Right lobe of liver (tissue), 6 donors: ENCODE results near the gene DIP2C. TPM values are rescaled to one million over a fixed set of nuclear protein-coding genes. Genes with fewer than 3 reads are reported as not detected.

ENCODE experiments used
- ATAC-seq, 4 donors: fragments of 200-7000 bp; cut with Tn5 transposase; one replicate each; pipeline ENCODE4 v1.9.1; 2020; ENCODE audit warnings: mild to moderate bottlenecking in 4 of 4, moderate library complexity in 4 of 4
- DNase-seq, 3 donors: peaks; one replicate each; pipeline ENCODE4 v3.0.0-alpha.2; 2020
- H3K27ac ChIP-seq, 3 donors: fragments of 200-600 bp; one replicate each; pipeline ENCODE4 v1.8.0; 2022
- H3K27me3 ChIP-seq, 2 donors: fragments of 200-600 bp; one replicate each; pipeline ENCODE4 v1.8.0; 2022
- H3K36me3 ChIP-seq, 4 donors: fragments of 200-600 bp; sonication (generic) in 1 of 4; one replicate each; pipeline versions ENCODE4 v1.5.1 to v1.8.0; 2017 to 2022; ENCODE audit warnings: control low read depth in 1 of 4
- H3K4me1 ChIP-seq, 4 donors: fragments of 200-600 bp; sonication (generic) in 1 of 4; one replicate each; pipeline versions ENCODE4 v1.5.1 to v1.8.0; 2017 to 2022; ENCODE audit warnings: control low read depth in 1 of 4
- H3K4me3 ChIP-seq, 3 donors: fragments of 200-600 bp; one replicate each; pipeline ENCODE4 v1.8.0; 2022
- H3K9me3 ChIP-seq, 4 donors: fragments of 200-600 bp; sonication (generic) in 1 of 4; one replicate each; pipeline versions ENCODE4 v1.5.1 to v1.8.0; 2017 to 2022; ENCODE audit warnings: control low read depth in 1 of 4
- CTCF ChIP-seq, 4 donors: fragments of 200-600 bp in 3 of 4; fragments of 450-650 bp in 1 of 4; IDR thresholded peaks; one replicate each; pipeline versions ENCODE4 v1.5.1 to v1.8.0; 2016 to 2022; ENCODE audit warnings: antibody characterized with exemption in 4 of 4, mild to moderate bottlenecking in 2 of 4
- POLR2A ChIP-seq: fragments of 450-650 bp; IDR thresholded peaks from one replicate; pipeline ENCODE4 v1.6.1; 2017; ENCODE audit warnings: antibody characterized with exemption, mild to moderate bottlenecking
- WGBS: methylation state at CpG from one replicate; pipeline ENCODE4 v1.1.6; 2018; ENCODE audit warnings: low coverage, low lambda C conversion rate; ENCODE audit not compliant: insufficient coverage; ENCODE audit errors: missing lambda C conversion rate; 5-methylcytosine and 5-hydroxymethylcytosine counted together
- intact Hi-C, 2 donors: fragments of 100-400 bp; cut with DNase I; formaldehyde crosslinking; loops; one replicate each; pipeline versions ENCODE4 v1.11.2 to v1.14.1; 2022
- total RNA-seq, 6 experiments: library from RNA; depleted of rRNA in 2 of 6; stranded (reverse); fragments of >200 nt in 2 of 6; fragmentation: NEBNext Ultra II Directional in 3 of 6; extraction: Animal tissue kit (Norgen Biotek cat#: 25700) in 3 of 6; gene quantifications; one replicate each; pipeline versions ENCODE4 v1.1.0 to v1.2.4, GENCODE V29; 2016 to 2023
- donor health status: DM: no; HTN: yes; CAD: no.
- donor health status: DM: no; HTN: no; CAD: no.
- donor health status: DM: no; HTN: no; CAD: no.
- donor health status: DM: no; HTN: yes; CAD: no.
- donor health status: DM: no; HTN: yes; CAD: no.

DIP2C gene
- total RNA-seq, 6 experiments from 2014 or later = 8.0 to 13.5 (median 11.7) TPM

- Histone ChIP-seq H3K4me3 (no peak overlapping the region), H3K27me3 (no peaks in the 10 kb centered on the region), H3K36me3 (no peaks in the 10 kb centered on the region), H3K9me3 (no peaks in the 10 kb centered on the region), H3K4me1 (no peaks in the 10 kb centered on the region), H3K27ac (no peak overlapping the region)
- DNase-seq (no peak), ATAC-seq (no peak)
- TF ChIP-seq POLR2A (no peak), CTCF (IDR thresholded peaks at IDR 0.05) (no peak)
- intact Hi-C loops = no loop called here
- 92% methylated on average over 11 of the region's 17 CpGs for WGBS
Measured at GRCh38 chr10:548238-548901, 141.1 kb downstream of the DIP2C start.

- no peak for ATAC-seq
- intact Hi-C loops = no loop called here
- no peak overlapping the region for H3K27ac ChIP-seq
Measured at GRCh38 chr10:547591-548081, 141.8 kb downstream of the DIP2C start.

GRCh38 chr10:546971-547590 lies 142.4 kb downstream of the DIP2C start:
- ATAC-seq = no peak
- Histone ChIP-seq H3K9me3 (no peaks in the 10 kb centered on the region), H3K36me3 (no peaks in the 10 kb centered on the region), H3K27ac (no peak overlapping the region), H3K4me3 (no peak overlapping the region), H3K27me3 (no peaks in the 10 kb centered on the region), H3K4me1 (no peaks in the 10 kb centered on the region)
- intact Hi-C loops = no loop called here
- DNase-seq = no peak
- no peak for TF ChIP-seq CTCF (IDR thresholded peaks at IDR 0.05)
- TF ChIP-seq POLR2A = no peak
- WGBS = 46% methylated on average over 7 of the region's 10 CpGs

More at GRCh38 chr10:547591-548081, 141.8 kb downstream of the DIP2C start:
- no CpG with 5 or more reads among the region's 6 CpGs for WGBS
- Histone ChIP-seq H3K27me3 (no peaks in the 10 kb centered on the region), H3K4me1 (no peaks in the 10 kb centered on the region), H3K4me3 (no peak overlapping the region), H3K9me3 (no peaks in the 10 kb centered on the region), H3K36me3 (no peaks in the 10 kb centered on the region)
- DNase-seq = no peak
- TF ChIP-seq CTCF (IDR thresholded peaks at IDR 0.05) (no peak), POLR2A (no peak)

GRCh38 chr10:546451-546850 lies 143.0 kb downstream of the DIP2C start:
- DNase-seq (no peak), ATAC-seq (no peak)
- no peak for TF ChIP-seq CTCF (IDR thresholded peaks at IDR 0.05)
- TF ChIP-seq POLR2A = no peak
- H3K27me3 ChIP-seq = no peaks in the 10 kb centered on the region
- H3K4me1 ChIP-seq = no peaks in the 10 kb centered on the region
- no peaks in the 10 kb centered on the region for H3K36me3 ChIP-seq
- H3K27ac ChIP-seq = no peak overlapping the region
- no peaks in the 10 kb centered on the region for H3K9me3 ChIP-seq
- no peak overlapping the region for H3K4me3 ChIP-seq
- WGBS = 76% methylated on average over 7 of the region's 7 CpGs
- intact Hi-C loops = no loop called here
